Activated gamma-delta T cell treated with anti-CD3 and anti-CD28 coated beads, Interleukin-2, amount 50 U/mL, for 16 hours (primary cell): ENCODE data around the gene RNF13.
"Not testable (repeated sequence)": the region's sequence is repeated elsewhere in the genome, so short reads cannot be mapped to it uniquely, and the experiment has no call there.

Source experiments
- DNase-seq: peaks from one replicate; pipeline ENCODE4 v3.0.0-alpha.2; 2020; ENCODE audit warnings: low read depth

Gene RNF13

DNA sequence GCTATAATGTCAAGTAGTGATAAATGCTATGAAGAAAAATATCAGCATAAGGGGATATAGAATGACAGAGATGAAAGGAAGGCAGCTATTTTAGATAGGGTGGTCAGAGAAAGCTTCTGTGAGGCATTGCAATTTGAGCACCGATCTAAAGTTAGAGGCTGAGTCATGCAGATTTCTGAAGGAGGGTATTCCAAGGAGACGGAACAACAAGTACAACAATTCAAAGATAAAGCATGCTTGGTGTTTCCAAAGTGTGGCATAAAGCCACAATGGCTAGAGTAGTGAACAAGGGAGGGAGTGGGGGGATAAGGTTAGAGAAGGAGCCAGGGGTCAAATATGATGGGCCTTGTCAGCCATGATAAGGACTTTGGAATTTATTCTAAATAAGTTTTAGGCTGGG is 85.8 kb downstream of the RNF13 start:
- no peak for DNase-seq

DNA sequence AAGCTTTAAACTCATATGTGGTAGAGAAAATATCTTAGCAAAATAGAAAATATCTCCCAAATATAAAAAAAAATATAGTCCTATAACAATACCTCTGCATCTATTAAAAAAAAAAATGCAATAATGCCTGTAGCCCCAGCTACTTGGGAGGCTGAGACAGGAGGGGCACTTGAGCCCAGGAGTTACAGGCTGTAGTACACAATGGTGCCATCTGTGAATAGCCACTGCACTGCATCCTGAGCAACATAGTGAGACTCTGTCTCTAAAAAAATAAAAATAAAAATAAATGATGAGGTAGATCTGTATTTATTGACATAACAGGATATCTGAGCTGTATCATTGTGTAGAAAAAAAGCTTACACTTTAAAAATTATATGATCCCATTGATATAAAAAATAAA is 87.3 kb downstream of the RNF13 start:
- DNase-seq = no peak

DNA sequence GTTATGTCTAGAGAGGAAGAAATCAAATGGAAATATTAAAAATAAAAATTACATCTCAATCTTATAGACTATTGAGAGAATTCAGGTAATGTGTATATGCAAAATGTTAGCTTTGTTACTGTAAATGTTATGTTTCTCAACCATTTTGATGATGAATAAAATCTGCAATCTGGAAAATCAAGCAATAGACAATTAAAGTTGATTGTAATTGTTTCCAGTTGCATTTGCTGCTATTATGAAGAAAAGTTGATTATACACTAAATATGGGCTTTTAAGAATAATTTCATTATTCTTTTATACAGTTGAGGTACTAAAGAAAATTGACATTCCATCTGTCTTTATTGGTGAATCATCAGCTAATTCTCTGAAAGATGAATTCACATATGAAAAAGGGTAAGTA is 88.8 kb downstream of the RNF13 start:
- DNase-seq = no peak

DNA sequence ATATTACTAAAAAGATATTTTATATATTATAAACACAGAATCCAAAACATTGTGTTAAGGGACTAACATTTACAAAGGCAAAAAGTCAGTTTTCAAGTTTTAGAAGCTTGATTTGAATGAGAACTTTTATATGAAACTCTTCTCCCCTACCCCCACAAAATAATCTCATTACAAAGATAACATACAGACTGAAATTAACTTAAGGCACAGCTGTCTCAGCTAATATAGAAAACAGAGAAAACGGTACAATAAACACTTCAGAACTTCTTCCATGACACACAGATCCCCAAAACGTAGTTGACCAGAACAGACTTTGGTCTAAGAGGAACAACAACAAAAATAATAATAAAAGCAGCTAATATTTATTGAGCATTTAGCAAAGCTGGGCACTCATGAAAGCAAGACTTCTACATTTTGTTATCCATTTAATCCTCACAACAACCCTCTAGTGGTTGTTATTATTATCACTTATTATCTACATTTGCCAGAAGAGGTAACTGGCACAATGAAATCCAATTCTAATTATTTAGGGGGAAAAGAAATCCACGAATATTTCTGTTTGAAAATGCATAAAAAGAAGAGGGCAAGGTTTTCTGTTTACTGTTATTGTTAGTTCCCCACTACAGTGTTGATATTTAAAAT is 89.6 kb downstream of the RNF13 start:
- no peak for DNase-seq

DNA sequence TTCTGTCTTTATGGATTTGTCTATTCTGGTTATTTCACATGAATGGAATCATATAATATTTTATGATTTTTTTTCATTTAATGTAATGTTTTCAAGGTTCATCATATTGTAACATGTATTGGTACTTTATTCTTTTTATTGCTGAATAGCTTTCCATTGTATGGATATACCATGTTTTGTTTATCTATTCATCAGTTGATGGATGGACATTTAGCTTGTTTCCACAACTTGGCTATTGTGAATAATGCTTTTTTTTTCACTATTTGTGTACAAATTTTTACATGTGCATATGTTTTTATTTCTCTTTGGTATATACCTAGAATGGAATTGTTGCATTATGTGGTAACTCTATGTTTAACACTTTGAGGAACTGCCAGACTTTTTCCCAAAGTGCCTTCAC is 93.0 kb downstream of the RNF13 start:
- no peak for DNase-seq

DNA sequence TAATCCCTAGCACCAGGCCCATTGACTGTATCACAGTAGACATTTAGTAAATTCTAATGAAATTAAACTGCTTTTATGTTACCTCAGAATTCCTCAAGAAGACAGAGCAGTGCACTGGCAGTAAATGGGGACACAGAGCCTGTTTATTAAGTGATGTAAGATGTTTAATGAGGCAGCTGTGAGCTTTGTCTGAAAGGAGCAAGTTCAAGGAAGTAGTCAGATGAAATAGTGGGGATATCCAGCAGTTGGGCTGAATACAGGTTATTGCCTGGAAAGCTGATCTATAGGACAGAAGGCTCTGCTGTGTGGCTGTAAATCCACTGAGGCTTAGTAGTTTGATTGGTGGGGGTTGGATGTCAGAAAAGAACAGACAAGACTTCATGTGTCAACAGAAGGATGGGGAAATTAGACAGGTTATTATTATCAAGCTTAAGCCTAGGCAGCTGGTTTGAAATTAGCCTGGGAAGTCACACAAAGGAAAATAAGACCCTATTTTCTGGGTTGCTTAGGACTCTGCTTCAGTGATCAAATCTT is 95.5 kb downstream of the RNF13 start:
- DNase-seq = no peak

DNA sequence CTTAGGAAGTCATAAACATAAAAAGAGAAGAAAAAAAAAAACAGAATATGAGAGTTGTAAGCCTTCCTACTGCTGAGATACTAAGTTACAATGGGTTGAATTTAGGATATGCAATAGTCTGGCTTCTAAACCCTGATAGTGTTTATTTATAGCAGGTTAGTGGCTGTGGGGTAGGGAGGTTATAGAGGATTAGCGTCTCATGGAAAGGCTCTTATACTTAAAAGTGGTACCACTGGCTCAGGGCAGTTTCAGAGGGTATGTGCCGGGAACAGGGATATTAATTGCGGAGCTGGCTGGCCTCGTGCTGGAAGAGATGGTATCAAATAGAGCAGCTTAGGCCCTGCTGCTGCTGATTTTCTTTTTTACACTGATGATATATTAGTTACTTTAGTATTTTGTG is 96.9 kb downstream of the RNF13 start:
- DNase-seq = no peak

DNA sequence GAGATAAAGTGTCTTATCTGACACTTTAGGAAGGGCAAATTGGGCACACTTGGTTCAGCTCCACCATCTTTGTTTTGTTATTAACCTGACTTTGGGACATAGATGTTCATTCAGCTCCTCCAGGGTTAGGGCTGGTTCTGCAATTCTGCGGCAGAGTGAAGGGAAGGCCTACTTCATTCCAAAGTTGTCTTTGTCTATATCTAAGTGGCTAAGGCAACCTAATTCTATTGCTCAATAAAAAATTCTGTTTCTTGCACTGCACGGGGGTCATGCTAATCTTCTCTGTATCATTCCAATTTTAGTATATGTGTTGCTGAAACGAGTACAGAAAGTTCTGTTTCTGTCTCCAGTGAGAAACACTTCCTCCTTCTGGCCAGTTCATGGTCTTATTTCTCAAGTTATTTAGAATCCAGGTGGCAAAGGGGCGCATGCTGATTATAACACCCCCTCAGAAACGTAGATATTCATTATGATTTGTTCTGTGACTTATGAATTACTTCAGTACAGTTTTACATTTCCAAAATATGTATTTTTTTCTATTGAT is 104.2 kb downstream of the RNF13 start:
- no peak for DNase-seq

DNA sequence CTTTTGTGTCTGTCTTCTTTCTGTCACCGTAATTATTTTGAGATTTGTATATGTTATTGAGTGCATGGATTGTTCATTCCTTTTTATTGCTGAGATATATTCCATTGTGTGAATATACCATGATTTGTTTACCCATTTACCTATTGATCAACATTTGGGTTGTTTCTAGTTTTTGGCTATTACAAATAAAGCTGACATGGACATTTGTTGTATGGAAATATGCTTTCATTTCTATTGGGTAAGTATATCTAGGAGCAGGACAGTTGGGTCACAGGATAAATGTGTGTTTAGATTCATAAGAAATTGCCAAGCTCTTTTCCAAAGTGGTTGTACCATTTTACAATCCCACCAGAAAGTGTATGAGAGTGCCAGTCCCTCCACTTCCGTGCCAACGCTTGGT is 106.5 kb downstream of the RNF13 start:
- DNase-seq = no peak

DNA sequence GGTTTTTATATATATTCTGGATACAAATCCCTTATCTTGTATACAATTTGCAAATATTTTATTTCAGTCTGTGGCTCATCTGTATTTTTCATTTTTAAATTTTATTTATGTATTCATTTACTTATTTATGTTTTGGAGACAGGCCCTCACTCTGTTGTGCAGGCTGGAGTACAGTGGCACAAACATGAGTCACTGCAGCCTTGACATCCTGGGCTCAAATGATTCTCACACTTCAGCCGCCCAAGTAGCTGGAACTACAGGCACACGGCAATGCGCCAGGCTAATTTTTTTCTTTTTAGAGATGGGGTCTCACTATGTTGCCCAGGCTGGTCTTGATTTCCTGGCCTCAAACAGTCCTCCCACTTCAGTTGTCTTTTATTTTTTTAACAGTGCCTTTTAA is 107.1 kb downstream of the RNF13 start:
- DNase-seq = no peak

DNA sequence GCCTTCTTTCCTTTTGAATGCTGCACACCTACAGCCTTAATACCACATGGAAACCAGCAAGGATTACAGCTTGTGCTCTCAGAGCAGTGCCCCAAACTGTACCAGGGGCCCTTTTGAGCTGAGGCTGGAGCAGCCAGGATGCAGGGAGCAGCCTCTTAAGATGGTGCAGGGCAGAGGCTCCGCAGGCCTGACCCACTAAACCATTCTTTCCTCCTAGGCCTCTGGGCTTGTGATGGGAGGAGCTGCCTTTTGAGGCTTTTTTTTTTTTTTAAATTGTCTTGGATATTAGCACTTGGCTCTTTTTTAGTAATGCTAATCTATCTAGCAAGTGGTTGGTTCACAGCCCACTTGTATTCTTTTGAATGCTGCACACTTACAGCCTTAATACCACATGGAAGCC is 120.0 kb downstream of the RNF13 start:
- DNase-seq = no peak

DNA sequence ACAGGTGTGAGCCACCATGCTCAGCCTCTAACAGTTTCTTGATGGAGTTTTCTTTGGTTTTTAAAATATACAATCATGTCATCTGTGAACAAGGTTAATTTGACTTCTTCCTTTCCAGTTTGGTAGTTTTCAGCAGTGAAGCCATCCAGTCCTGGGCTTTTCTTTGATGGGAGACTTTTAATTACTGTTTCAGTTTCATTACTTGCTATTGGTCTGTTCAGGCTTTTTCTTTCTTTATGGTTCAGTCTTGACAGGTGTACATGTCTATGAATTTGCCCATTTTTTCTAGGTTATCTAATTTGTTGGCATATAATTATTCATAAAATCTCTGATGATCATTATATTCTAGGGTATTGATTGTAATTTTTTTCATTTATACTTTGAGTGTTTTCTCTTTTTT is 120.8 kb downstream of the RNF13 start:
- no peak for DNase-seq

DNA sequence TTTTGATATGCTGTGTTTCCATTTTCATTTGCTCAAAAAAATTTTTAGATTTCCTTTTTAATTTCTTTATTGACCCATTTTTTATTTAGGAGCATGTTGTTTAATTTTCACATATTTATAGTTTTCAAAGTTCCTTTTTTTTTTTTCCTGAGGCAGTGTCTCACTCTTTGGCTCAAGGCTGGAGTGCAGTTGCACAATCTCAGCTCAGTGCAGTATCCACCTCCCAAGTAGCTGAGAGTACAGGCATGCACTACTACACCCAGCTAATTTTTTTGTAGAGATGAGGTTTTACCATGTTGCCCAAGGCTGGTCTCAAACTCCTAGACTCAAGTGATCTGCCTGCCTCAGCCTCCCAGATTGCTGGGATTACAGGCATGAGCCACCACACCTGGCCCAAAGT is 121.5 kb downstream of the RNF13 start:
- no peak for DNase-seq

DNA sequence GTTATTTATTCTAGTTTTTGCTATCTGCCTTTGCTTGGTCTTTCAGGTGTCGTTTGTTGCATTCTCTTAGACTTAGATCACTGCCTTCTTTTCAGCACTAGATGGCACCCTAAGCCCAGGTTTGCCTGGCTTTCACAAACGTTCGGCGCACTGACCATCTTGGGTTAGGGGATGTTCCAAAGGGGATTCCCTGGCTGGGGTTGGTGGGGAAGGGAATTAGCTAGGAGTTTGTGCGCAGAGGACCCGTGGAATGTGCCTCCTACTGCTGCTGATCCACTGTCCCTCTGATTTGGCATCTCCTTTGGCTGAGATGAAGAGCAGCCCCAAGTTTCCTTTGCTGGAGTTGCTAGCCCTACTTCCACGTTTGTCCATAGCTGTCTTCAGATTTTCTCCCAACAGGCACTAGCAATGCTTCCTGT is 123.8 kb downstream of the RNF13 start:
- no peak for DNase-seq

DNA sequence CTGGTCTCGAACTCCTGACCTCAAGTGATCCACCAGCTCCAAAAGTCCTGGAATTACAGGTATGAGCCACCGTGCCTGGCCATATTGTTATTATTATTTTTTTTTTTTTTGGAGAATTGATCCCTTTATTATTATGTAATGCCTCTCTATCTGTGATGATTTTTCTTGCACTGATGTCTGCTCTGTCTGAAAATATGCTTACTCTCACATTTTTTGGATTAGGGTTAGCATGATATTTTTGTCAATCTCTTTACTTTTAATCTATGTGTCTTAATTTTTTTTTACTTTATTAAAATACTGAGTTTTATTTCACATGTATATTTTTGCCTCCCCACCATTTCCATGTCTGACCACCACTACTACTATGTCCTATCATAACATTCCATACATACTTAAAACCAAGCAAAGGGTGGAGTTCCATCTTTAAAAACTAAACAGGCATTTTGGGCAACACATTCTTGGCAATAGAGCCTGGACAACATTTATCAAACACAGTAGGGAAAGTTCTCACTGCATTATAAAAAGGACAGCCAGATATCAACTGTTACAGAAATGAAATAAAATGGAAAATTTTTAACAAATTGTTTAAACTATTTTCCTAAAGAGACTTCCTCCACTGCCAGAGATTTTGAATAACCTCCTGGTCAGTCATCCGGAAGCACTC is 125.5 kb downstream of the RNF13 start:
- DNase-seq = not testable (repeated sequence)

DNA sequence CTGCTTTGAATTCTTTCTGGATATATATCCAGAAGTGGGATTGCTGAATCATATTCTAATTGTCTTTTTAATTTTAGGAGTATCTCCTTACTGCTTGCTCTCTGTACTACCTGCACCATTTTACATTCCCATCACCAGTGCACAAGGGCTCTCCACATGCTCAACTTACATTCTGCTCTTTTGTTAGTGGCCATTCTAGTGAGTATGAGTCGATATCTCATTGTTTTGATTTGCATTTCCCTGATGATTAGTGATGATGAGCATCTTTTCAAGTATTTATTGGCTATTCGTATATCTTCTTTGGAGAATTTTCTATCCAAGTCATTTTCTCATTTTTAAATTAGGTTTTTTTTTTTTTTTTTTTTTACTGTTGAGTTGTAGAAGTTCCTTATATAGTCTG is 128.2 kb downstream of the RNF13 start:
- no peak for DNase-seq

DNA sequence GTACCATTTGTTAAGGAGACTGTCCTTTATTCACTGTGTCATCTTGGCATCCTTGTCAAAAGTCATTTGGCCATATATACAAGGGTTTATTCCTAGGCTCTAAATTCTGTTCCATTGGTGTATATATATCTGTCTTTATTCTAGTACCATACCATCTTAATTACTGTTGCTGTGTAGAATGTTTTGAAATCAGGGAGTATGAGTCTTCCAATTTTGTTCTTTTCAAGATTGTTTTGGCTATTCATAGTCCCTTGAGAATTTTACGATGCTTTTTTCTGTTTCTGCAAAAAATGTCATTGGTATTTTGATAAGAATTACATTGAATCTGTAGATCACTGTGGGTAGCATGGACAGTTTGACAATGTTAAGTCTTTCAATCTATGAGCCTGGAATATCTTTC is 128.9 kb downstream of the RNF13 start:
- DNase-seq = no peak

DNA sequence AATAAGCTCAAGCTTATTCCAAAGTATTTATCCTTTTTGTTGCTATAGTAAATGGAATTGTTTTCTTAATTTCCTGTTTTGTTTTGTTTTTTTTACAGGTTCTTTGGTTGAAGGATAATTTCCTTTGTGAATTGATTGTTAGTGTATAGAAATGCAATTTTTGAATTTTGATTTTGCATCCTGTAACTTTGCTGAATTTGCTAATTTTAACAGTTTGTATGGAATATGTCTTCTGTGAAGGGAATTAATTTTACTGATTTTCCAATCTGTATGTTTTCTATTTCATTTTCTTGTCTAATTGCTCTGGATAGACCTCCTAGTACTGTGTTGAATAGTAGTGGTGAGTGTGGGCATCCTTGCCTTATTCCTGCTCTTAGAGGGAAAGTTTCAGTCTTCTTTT is 129.4 kb downstream of the RNF13 start:
- DNase-seq = no peak

DNA sequence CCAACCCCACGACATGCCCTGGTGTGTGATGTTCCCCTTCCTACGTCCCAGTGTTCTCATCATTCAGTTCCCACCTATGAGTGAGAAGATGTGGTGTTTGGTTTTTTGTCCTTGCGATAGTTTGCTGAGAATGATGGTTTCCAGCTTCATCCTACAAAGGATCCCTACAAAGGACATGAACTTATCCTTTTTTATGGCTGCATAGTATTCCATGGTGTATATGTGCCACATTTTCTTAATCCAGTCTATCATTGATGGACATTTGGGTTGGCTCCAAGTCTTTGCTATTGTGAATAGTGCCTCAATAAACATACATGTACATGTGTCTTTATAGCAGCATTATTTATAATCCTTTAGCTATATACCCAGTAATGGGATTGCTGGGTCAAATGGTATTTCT is 131.0 kb downstream of the RNF13 start:
- DNase-seq = not testable (repeated sequence)

DNA sequence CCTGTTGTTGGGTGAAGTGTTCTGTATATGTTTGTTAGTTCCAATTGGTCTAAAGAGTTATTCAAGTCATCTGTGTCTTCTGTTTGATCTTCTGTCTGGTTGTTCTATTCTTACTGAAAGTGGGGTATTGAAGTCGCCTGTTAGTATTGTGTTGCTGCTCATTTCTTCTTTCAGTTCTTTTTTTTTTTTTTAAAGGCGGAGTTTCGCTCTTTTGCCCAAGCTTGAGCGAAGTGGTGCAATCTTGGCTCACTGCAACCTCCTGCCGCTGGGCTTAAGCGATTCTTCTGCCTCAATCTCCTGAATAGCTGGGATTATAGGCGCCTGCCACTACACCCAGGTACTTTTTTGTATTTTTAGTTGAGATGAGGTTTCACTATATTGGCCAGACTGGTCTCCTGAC is 134.2 kb downstream of the RNF13 start:
- no peak for DNase-seq

DNA sequence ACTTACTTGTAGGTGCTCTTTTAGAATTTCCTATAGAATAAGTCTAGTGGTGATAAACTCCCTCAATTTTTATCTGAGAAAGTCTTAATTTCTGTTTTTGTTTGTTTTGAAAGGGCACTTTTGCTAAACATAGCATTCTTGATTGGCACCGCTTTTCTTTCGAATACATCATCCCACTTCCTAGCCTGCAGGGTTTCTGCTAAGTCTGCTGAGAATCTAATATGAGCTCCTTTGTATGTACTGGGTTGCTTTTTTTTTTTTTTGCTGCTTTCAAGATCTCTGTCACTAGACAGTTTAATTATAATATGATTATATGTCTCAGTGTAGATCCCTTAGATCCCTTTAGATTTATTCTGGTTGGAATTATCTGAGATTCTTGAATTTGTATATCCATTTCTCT is 136.2 kb downstream of the RNF13 start:
- DNase-seq = no peak

DNA sequence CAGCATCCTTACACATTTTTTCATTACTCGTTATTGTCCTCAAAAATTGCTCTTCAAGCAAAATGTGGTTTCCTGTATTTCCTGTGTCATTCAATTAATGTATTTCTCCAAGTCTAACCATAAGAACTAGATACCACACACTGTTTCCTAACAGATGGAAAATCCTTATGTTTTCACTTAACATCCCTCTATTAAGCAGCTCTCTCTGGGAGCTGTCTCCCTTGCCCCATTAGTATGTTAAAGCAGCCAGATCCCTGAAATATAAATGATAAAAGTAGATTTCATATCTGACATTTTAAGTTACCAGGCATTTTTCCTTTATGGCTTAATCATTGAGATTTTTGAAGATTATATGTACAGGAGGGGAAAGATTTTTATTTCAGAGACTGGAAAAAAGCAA is 141.8 kb downstream of the RNF13 start:
- no peak for DNase-seq

DNA sequence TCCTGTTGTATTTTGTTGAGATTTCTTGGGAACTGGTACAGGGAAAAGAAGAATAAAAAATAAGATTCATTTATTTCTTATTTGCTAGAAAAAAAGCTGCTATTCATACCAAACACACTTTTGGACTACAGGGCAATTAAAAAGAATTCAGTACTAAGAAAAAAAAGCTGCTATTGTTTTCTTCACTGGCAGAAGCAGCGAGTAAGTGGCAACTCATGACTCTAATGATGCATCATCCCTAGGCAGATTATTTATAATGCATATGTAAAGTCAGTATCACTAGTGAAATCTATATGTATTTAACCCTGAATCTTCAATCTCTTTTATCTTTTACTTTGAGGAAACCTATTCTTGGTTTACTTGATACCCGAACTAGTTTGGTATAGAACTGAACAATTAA is 142.4 kb downstream of the RNF13 start:
- no peak for DNase-seq
